Parathyroid adenoma (tissue), 2 donors: ENCODE measurements around the gene NDRG3.

Source experiments
- H2AFZ ChIP-seq: fragments of 300-600 bp; sonication (generic); one replicate; pipeline ENCODE4 v1.7.0; 2017; ENCODE audit warnings: antibody characterized with exemption, mild to moderate bottlenecking
- H3K27ac ChIP-seq: fragments of 300-600 bp; sonication (generic); one replicate; pipeline ENCODE4 v1.7.0; 2017
- H3K27me3 ChIP-seq: fragments of 300-600 bp; sonication (generic); one replicate; pipeline ENCODE4 v1.7.0; 2017; ENCODE audit warnings: low read length; ENCODE audit not compliant: control insufficient read depth, insufficient read depth
- H3K36me3 ChIP-seq: fragments of 300-600 bp; sonication (generic); one replicate; pipeline ENCODE4 v1.7.0; 2017; ENCODE audit warnings: low read length; ENCODE audit not compliant: control insufficient read depth, insufficient read depth
- H3K4me1 ChIP-seq: fragments of 300-600 bp; sonication (generic); one replicate; pipeline ENCODE4 v1.7.0; 2017; ENCODE audit warnings: control low read depth
- H3K4me2 ChIP-seq: fragments of 300-600 bp; sonication (generic); one replicate; pipeline ENCODE4 v1.7.0; 2017; ENCODE audit warnings: low read length
- H3K4me3 ChIP-seq: fragments of 300-600 bp; sonication (generic); one replicate; pipeline ENCODE4 v1.7.0; 2017; ENCODE audit warnings: low read depth, low read length
- H3K79me2 ChIP-seq: fragments of 300-600 bp; sonication (generic); one replicate; pipeline ENCODE4 v1.7.0; 2017; ENCODE audit warnings: control low read depth
- H3K9ac ChIP-seq: fragments of 300-600 bp; sonication (generic); one replicate; pipeline ENCODE4 v1.7.0; 2017; ENCODE audit warnings: mild to moderate bottlenecking
- H3K9me3 ChIP-seq: fragments of 300-600 bp; sonication (generic); one replicate; pipeline ENCODE4 v1.7.0; 2017; ENCODE audit warnings: low read length; ENCODE audit not compliant: control insufficient read depth
- TF ChIP-seq, protein P1 (sequence below): fragments of 300-600 bp; sonication (generic); IDR thresholded peaks from one replicate; pipeline ENCODE4 v1.7.0; 2017; ENCODE audit warnings: antibody characterized with exemption, mild to moderate bottlenecking
- donor health status: primary hyperparathyroidism.

The NDRG3 gene

DNA sequence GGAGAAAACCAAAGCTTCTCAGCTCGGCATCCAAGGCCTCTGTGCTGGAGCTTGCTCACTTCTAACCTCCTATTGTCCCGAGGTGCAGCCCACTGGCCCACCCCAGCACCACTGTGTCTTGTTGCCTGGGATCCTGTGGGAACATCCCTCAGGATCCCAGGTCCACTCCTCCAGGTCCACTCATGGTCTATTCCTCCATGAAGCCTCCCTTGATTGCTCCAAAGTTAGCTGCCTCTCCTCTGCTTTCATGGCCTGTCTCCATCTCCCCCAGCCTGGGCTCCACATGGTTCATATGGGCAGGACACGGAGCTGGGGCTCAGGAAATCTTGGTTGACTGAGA, 113.8 kb downstream of the NDRG3 start:
- Histone ChIP-seq H3K27me3 (no peaks in the 10 kb centered on the region), H3K79me2 (no peaks in the 10 kb centered on the region), H2AFZ (no peak overlapping the region), H3K4me2 (no peak overlapping the region), H3K27ac (no peak overlapping the region), H3K9ac (no peak overlapping the region), H3K4me1 (no peaks in the 10 kb centered on the region), H3K4me3 (no peak overlapping the region), H3K9me3 (no peaks in the 10 kb centered on the region), H3K36me3 (no peaks in the 10 kb centered on the region)
- TF ChIP-seq, protein P1, sequence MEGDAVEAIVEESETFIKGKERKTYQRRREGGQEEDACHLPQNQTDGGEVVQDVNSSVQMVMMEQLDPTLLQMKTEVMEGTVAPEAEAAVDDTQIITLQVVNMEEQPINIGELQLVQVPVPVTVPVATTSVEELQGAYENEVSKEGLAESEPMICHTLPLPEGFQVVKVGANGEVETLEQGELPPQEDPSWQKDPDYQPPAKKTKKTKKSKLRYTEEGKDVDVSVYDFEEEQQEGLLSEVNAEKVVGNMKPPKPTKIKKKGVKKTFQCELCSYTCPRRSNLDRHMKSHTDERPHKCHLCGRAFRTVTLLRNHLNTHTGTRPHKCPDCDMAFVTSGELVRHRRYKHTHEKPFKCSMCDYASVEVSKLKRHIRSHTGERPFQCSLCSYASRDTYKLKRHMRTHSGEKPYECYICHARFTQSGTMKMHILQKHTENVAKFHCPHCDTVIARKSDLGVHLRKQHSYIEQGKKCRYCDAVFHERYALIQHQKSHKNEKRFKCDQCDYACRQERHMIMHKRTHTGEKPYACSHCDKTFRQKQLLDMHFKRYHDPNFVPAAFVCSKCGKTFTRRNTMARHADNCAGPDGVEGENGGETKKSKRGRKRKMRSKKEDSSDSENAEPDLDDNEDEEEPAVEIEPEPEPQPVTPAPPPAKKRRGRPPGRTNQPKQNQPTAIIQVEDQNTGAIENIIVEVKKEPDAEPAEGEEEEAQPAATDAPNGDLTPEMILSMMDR, result no peak

DNA sequence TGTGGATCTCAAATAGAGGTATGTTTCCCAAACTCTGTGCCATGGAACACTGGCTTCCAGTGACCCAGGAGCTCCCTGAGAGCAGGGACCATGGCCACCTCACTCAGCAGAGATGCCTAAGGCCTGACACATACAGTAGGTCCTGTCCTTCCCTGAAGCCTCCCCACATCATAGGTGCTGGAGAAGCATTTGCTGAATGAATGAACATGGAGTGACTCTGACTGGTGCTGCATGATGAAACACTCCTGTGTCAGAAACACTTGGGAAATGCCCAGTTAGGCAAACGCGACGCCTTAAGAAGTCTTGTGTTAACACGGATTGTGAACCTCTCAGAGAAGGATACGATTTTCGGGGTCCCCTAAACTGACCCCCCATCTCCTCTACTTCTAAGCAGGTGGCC, 114.2 kb downstream of the NDRG3 start:
- Histone ChIP-seq H2AFZ (no peak overlapping the region), H3K9ac (no peak overlapping the region), H3K9me3 (no peaks in the 10 kb centered on the region), H3K4me1 (no peaks in the 10 kb centered on the region), H3K4me2 (no peak overlapping the region), H3K27ac (no peak overlapping the region), H3K27me3 (no peaks in the 10 kb centered on the region), H3K36me3 (no peaks in the 10 kb centered on the region), H3K4me3 (no peak overlapping the region), H3K79me2 (no peaks in the 10 kb centered on the region)
- TF ChIP-seq, protein P1, result no peak

DNA sequence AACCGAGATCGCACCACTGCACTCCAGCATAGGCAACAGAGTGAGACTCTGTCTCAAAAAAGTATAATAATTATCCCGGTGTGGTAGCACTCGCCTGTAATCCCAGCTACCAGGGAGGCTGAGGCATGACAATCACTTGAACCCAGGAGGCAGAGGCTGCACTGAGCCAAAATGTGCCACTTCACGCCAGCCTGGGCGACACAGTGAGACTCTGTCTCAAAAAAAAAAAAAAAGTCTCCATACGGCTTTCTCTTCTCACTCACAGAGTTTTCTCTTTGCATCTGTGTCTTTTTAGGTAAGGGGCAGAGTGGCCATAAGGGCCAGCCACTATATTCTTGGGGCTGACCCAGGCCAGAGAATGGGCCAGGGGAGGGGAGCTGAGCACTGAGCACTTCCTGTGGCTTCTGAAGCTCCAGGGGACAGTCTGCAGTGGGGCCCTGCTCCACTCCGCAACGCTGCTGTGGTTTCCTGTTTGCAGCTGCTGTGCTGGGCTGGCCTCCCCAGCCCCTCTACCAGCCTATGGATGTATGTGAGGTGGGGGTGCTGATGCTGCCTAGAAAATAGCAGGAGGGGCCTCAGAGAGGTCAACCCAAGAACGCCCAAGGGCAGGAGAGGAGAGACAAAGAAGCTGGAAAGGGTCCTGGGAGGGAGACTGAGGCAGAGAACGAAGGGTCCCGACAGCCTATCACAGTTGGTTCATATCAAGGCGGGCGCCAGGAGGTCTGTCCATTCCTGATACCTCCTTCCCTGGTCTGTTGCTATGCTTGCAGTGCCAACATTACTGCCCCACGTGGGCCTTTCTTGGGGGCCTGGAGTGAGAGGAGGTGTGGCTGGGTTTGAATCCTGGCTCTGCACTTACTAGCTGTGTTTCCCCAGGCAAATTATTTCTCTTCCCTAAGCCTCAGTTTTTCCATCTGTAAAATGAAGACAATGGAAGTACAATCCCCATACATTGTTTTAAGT, 115.9 kb downstream of the NDRG3 start:
- no peak overlapping the region for H3K4me3 ChIP-seq
- H2AFZ ChIP-seq, result no peak overlapping the region
- H3K27ac ChIP-seq, result no peak overlapping the region
- TF ChIP-seq, protein P1, result no peak
- H3K4me1 ChIP-seq, result no peaks in the 10 kb centered on the region
- H3K9me3 ChIP-seq, result no peaks in the 10 kb centered on the region
- no peak overlapping the region for H3K4me2 ChIP-seq
- no peaks in the 10 kb centered on the region for H3K79me2 ChIP-seq
- H3K9ac ChIP-seq, result no peak overlapping the region
- H3K36me3 ChIP-seq, result no peaks in the 10 kb centered on the region
- no peaks in the 10 kb centered on the region for H3K27me3 ChIP-seq

DNA sequence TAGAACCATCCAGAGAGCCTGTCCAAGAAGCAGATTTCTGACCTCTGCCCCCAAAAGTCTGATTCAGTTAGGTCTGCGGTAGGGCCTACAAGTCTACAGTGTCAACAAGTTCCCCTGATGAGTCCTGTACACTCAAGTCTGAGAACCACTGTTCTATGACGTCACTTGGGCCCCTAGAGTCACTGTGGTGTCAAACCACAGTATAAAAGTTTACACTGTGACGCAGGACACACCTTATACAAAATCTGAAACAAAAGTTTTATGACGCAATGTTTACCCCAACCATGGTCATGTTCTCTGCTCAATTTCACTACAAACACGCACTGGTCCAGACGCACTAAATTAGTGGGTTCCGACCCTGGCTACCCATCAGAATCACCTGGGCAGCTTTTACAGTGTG, 117.8 kb downstream of the NDRG3 start:
- Histone ChIP-seq H2AFZ (no peak overlapping the region), H3K27ac (no peak overlapping the region), H3K9me3 (no peaks in the 10 kb centered on the region), H3K27me3 (no peaks in the 10 kb centered on the region), H3K36me3 (no peaks in the 10 kb centered on the region), H3K4me3 (no peak overlapping the region), H3K4me1 (no peaks in the 10 kb centered on the region), H3K79me2 (no peaks in the 10 kb centered on the region), H3K9ac (no peak overlapping the region), H3K4me2 (no peak overlapping the region)
- TF ChIP-seq, protein P1, result no peak

DNA sequence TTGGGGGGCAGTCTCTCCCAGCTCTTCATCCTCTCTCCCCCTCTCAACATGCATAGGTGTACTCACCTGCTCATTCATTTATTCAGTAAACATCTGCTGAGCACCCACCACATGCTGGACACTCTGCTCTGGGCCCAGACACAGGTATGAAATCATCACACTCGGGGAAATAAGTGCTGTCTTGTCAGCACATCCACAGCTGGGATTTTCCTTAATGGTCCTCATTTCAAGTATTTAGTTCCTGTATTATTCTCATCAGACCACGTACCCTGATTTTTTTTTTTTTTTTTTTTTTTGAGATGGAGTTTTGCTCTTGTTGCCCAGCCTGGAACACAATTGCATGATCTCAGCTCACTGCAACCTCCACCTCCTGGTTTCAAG, 121.0 kb downstream of the NDRG3 start:
- H3K79me2 ChIP-seq, result no peaks in the 10 kb centered on the region
- H3K27ac ChIP-seq, result no peak overlapping the region
- no peaks in the 10 kb centered on the region for H3K27me3 ChIP-seq
- H3K9me3 ChIP-seq, result no peaks in the 10 kb centered on the region
- no peaks in the 10 kb centered on the region for H3K4me1 ChIP-seq
- H3K4me3 ChIP-seq, result no peak overlapping the region
- H3K9ac ChIP-seq, result no peak overlapping the region
- H3K36me3 ChIP-seq, result no peaks in the 10 kb centered on the region
- no peak overlapping the region for H3K4me2 ChIP-seq
- no peak overlapping the region for H2AFZ ChIP-seq
- TF ChIP-seq, protein P1, result no peak
